Measurements from ENCODE around the gene CATSPERZ. TPM values are rescaled to one million over a fixed set of nuclear protein-coding genes. Genes with fewer than 3 reads are reported as not detected.

The CATSPERZ gene
- total and polyA plus RNA-seq, 8 donors, result 0.18 to 11.3 (median 3.5) TPM; not detected in 4

DNA sequence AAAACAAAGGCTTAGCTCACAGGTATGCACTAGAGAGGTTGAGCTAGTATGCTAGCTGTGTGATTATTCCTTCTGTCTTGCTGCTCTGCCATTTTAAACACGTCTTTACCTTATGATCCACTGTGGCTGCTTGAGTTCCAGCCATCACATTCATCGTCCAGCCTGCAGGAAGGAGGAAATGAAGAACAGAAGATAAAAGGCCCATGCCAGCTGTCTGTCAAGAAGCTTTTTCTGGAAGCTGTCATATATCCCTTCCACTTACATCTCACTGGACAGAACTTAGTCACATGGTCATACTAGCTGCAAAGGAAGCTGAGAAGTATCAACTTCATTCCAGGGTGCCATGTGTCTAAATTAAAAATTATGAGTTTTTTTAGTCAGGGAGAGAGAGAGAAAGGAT lies 27.2 kb downstream of the CATSPERZ start:
- Histone ChIP-seq H3K9me3 (no peaks in the 10 kb centered on the region), H3K27ac (no peak overlapping the region), H3K36me3 (peaks cover 7 to 12% (median 10%) of the 10 kb centered on the region in 4 donors), H3K4me1 (peaks cover 6 to 41% (median 36%) of the 10 kb centered on the region in 4 donors), H3K4me3 (no peak overlapping the region), H3K27me3 (no peaks in the 10 kb centered on the region)
- intact Hi-C loops (cut with DNase I; ENCODE audit: low total_unique reads), result no loop called here
- TF ChIP-seq CTCF (IDR thresholded peaks at IDR 0.05), result no peak
- no peak for TF ChIP-seq POLR2A (IDR thresholded peaks at IDR 0.05)
- no peak for TF ChIP-seq POLR2AphosphoS5 (IDR thresholded peaks at IDR 0.05)
- TF ChIP-seq EP300 (IDR thresholded peaks at IDR 0.05), result no peak
- 83 to 93% (median 90%) methylated on average over 2 of the region's 2 CpGs for WGBS, 5 donors
- DNase-seq, result no peak

GRCh38 chr11:64327993-64328392 lies 27.8 kb downstream of the CATSPERZ start:
- intact Hi-C loops (cut with DNase I; ENCODE audit: low total_unique reads), result no loop called here
- Histone ChIP-seq H3K4me1 (peaks cover 9 to 39% (median 33%) of the 10 kb centered on the region in 4 donors), H3K36me3 (peaks cover under 1 to 6% (median 4%) of the 10 kb centered on the region in 4 donors), H3K27ac (no peak overlapping the region), H3K9me3 (no peaks in the 10 kb centered on the region), H3K4me3 (no peak overlapping the region), H3K27me3 (no peaks in the 10 kb centered on the region)
- TF ChIP-seq CTCF (IDR thresholded peaks at IDR 0.05) (no peak), POLR2AphosphoS5 (IDR thresholded peaks at IDR 0.05) (no peak), EP300 (IDR thresholded peaks at IDR 0.05) (no peak), POLR2A (IDR thresholded peaks at IDR 0.05) (no peak)
- no peak for DNase-seq
- WGBS, 5 donors, result 82 to 90% (median 83%) methylated on average over 3 of the region's 3 CpGs

DNA sequence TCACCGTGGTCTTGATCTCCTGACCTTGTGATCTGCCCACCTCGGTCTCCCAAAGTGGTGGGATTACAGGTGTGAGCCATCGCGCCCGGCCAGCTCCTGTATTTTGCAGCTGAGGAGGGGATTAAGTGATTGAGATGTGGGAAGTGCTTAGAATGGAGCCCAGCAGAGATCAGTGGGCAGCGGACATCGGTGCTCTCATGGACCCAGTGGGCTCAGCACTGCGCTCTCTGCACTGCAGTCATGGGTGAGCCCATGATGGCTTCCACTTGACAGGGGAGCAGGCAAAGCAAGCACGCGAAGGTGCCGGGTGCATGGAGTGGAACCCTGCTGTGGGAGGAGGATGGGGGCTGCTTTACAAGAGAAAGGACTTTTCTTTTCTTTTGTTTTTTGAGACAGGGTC lies 30.7 kb downstream of the CATSPERZ start:
- 84 to 90% (median 88%) methylated on average over 11 of the region's 11 CpGs for WGBS, 5 donors
- DNase-seq, result no peak
- peak overlapping the region in 1 of 5 donors; percentile 79 for H3K27ac ChIP-seq

DNA sequence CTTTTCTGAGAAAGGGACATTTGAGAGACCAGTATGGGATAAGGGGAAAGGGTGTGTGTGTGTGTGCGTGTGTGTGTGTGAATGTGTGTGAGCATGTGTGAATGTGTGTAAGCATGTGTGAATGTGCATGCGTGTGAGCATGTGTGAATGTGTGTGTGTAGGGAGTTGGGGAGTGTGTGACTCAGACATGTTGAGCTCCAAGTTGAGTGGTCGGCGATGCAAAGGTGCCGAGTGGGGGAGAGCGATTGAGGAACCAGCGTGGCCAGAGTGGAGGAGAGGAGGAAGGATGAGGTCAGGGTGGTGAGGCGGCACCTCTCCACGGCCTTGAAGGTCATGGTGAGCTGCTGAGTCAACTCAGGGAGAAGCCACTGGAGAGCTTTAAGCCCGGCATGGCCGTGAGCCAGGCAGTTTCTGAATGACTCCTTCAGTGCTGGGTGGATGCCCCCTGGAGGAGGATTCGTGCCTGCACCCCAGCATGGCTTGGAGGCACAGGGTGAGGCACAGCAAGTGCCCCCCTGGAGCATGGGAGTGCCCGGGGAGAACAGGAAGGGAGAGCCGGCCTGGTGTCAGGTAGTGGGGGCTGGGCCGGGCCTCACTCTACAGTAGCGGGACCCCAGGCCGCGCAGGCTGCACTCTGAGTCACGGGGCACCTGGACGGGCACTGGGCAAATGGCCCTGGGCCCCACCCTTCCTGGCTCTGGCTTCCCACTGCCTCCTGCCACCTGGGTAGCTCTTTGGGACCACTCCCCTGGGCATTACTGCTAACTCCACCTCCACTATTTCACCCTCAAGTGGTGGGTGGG lies 31.6 kb downstream of the CATSPERZ start:
- Histone ChIP-seq H3K4me3 (peak overlapping the region in 1 of 4 donors; percentile 6), H3K4me1 (peaks cover 9 to 45% (median 35%) of the 10 kb centered on the region in 4 donors), H3K27ac (peak overlapping the region; percentile 66 to 79 (median 71)), H3K36me3 (no peaks in the 10 kb centered on the region), H3K27me3 (no peaks in the 10 kb centered on the region), H3K9me3 (no peaks in the 10 kb centered on the region)
- TF ChIP-seq POLR2A (IDR thresholded peaks at IDR 0.05), result no peak
- TF ChIP-seq POLR2AphosphoS5 (IDR thresholded peaks at IDR 0.05), result peak in 2 of 3 donors; percentile 22 to 69
- peak in 5 of 7 experiments; percentile 6 to 58 (median 39) for TF ChIP-seq CTCF (IDR thresholded peaks at IDR 0.05)
- no peak for TF ChIP-seq EP300 (IDR thresholded peaks at IDR 0.05)
- peak; percentile 88 to 92 for DNase-seq
- WGBS, 5 donors, result 13 to 26% (median 17%) methylated on average over 10 to 20 of the region's 20 CpGs
- intact Hi-C loops (cut with DNase I; ENCODE audit: low total_unique reads), result no loop called here

More for the DNA sequence above, 30.7 kb downstream of the CATSPERZ start:
- no peaks in the 10 kb centered on the region for H3K9me3 ChIP-seq
- no peaks in the 10 kb centered on the region for H3K36me3 ChIP-seq
- intact Hi-C loops (cut with DNase I; ENCODE audit: low total_unique reads), result no loop called here
- no peak overlapping the region for H3K4me3 ChIP-seq
- peaks cover 9 to 45% (median 35%) of the 10 kb centered on the region in 4 donors for H3K4me1 ChIP-seq
- TF ChIP-seq EP300 (IDR thresholded peaks at IDR 0.05), result no peak
- no peaks in the 10 kb centered on the region for H3K27me3 ChIP-seq

GRCh38 chr11:64333556-64333955 lies 33.4 kb downstream of the CATSPERZ start:
- TF ChIP-seq POLR2A (IDR thresholded peaks at IDR 0.05), result no peak
- TF ChIP-seq POLR2AphosphoS5 (IDR thresholded peaks at IDR 0.05), result no peak
- TF ChIP-seq CTCF (IDR thresholded peaks at IDR 0.05), result no peak
- no peak for TF ChIP-seq EP300 (IDR thresholded peaks at IDR 0.05)
- WGBS, 5 donors, result 85 to 94% (median 89%) methylated on average over 8 of the region's 8 CpGs
- peaks cover 9 to 45% (median 35%) of the 10 kb centered on the region in 4 donors for H3K4me1 ChIP-seq
- intact Hi-C loops (cut with DNase I; ENCODE audit: low total_unique reads), result no loop called here
- no peaks in the 10 kb centered on the region for H3K9me3 ChIP-seq
- H3K36me3 ChIP-seq, result no peaks in the 10 kb centered on the region
- no peaks in the 10 kb centered on the region for H3K27me3 ChIP-seq
- H3K4me3 ChIP-seq, result no peak overlapping the region
- DNase-seq, result no peak
- H3K27ac ChIP-seq, result no peak overlapping the region
